Activated CD4-positive, alpha-beta T cell treated with anti-CD3 and anti-CD28 coated beads, Interleukin-2, Interleukin-6, amounts not matched to agents 100 ng/mL and 50 ng/mL, durations not matched to agents 16 hours and 8 hours (primary cell): ENCODE measurements around the gene CFAP74.

ENCODE experiments used
- DNase-seq: peaks from one replicate; pipeline ENCODE4 v3.0.0-alpha.2; 2020

The CFAP74 gene, protein sequence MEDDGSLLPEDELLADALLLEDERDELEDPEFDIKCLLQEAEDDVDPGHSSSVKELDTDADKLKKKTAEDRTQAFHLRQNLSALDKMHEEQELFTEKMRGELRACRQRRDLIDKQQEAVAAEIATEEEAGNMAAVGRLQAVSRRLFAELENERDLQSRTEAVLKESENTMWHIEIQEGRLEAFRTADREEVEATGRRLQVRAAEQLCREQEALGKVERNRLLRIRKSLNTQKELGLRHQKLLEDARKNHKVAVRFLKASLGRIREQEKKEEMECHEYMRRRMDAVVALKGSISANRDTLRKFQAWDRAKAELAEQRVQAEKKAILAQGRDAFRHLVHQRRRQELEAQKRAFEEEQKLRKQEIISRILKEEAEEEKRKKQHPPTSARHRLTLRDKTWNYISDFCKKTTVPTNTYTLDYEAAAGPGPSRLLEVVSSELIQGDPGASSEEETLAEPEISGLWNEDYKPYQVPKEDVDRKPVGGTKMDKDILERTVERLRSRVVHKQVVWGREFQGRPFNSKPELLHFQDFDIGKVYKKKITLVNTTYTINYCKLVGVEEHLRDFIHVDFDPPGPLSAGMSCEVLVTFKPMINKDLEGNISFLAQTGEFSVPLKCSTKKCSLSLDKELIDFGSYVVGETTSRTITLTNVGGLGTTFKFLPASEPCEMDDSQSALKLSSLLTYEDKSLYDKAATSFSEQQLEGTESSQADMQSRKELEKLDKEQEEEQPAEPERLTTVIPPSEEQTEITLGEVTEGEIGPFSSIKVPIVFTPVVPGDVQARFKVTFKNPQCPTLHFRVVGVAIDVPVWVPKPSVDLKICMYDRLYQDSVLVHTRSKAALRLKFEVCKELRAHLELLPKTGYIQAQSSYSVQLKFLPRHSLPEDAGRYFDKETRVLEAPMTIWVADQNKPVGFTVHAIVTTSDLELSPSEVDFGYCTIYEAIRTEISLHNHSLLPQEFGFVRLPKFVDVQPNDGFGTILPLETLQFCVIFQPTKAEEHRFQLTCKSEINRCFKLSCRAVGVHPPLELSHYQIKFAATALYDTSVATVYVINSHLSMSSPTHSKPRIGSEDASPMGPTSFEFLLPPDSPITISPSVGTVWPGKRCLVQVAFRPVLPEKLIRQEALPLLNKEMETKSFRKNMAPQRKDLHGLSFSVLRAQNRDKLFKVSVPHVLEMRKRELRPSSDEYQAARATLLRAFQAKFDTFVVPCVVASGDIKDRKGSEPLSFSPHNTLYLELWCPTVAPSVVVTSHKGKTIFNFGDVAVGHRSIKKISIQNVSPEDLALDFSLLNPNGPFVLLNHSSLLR (N-terminal part only)

GRCh38 chr1:2003541-2004131, at the start of gene CFAP74:
TSS of gene CFAP74 (minus strand) at chr1:2003786. CDS start at chr1:1990956, 12,830 bp downstream.
- DNase-seq: peak; percentile 19

DNA sequence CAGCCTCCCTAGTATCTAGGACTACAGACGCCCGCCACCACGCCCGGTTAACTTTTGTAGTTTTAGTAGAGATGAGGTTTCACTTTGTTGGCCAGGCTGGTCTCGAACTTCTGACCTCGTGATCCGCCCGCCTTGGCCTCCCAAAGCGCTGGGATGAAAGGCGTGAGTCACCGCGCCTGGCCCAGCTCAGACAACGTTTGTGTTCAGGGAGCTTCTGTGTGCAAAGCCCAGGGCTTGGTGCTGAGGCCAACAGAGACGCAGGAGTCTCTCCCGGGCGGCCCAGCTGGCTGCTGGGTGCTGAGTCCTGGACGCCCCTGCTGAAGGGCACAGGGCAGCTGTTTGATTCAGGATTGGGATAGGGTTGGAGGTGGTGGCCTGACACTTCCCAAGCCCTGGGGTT, 49.6 kb upstream of the CFAP74 start:
- DNase-seq: no peak

- DNase-seq: no peak
Observed at GRCh38 chr1:2052756-2053155, 49.2 kb upstream of the CFAP74 start.

- no peak for DNase-seq
Observed at GRCh38 chr1:2052054-2052679, 48.6 kb upstream of the CFAP74 start.

DNA sequence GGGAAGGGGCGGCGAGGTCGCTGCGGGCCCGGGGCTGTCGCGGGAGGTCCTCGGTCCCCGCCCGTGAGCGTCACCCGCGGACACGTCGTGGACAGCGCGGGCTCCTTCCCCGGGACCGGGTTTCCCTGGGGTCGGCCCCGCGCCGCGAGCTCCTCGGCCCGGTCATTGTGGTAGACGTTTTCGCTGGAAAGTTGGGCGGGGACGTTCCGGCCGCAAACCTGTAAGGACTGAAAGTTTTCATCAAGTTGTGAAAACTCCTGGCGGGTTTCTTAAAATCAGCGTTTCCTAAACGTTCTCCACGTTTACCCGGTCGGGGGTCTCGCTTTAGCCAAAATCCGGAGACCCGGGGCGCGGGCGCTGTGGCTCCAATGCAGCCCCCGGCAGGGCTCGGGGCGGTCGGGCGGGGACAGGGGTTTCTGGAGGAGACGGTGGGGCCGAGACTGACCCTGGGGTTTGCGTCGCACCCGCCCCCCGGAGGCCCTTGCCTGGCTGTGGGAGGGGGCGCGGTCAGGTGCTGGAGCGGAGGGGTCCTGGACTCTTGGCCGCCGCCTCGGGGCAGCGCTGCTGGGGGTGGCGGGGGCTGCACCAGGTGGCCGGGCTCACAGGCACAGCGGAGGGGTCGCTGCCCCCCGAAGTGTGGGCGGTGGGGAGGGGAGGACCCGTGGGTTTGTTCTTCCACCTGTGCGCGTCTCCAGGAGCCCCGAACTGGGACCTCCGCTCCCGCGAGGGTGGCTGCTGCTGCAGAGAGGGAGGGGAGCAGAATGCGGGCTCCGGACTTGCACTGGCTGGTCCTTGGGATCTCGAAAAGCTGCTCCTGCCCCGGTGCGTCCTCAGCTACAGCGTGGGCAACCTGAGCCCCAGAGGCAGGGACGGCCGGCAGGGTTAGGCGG, 47.5 kb upstream of the CFAP74 start:
- no peak for DNase-seq

DNA sequence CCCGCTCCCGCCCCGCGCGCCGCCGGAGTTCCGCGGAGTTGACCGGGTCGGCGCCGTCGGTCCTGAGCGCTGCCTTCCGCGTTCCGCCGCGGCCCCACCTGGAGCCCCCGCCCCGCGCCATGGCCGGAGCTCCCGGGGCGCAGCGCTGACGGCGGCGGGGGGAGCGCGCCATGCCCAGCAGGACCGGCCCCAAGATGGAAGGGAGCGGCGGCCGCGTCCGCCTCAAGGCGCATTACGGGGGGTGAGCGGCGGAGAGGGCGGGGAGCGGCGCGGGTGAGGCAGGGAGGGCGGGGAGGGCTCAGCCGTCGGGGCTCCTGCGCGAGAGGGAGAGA, 46.8 kb upstream of the CFAP74 start:
- no peak for DNase-seq

- peak; percentile 81 for DNase-seq
Observed at GRCh38 chr1:2049718-2050431, 46.3 kb upstream of the CFAP74 start, which contains the start of gene PRKCZ. TSS of gene PRKCZ (plus strand) at chr1:2050411. CDS start at chr1:2050631, 220 bp downstream.

GRCh38 chr1:2049225-2049717, 45.7 kb upstream of the CFAP74 start:
- no peak for DNase-seq

DNA sequence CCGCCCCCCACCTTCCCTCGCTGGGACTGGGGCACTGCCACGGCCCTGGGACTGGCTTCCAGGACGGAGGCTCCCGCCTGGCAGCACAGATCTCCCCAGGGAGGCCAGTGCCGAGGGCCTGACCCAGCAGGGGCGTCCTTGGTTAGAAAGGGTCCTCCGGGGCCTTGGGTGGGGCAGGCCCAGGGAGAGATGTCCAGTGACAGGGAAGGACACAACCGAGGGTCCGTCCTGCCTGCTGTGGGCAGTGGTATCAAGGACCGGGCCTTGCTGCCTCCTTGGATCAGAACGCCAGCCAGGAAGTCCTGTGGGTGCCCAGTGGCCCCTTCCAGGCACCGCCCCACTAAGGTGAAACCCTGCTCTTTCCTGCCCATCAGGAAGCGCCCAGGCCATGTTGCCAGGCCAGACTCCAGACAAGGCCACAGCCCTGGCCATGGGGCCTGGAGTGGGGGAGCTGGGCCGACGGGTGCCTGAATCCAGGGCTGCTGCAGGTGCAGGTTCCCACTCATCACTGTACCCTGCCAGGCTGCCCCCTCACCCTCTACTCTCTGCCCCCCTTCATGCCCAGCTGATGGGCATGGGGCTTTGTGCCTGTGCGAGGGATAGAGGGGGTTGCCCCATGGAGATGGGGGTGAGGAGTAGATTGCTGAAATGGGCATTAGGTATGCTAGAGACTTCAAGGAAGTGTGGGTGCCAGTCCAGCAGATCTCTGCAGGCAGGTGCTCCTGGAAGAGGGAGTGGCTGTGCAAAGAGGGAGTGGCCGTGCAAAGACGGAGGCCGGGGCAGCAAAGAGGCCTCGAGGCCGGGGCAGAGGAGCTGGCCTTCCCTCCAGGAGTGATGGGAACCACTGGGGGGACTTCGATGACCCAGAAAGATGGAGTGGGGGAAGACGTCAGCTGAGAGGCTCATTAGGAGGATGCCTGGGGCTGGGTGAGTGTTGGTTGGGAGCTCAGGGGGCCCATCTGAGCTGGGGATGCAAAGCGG, 44.5 kb upstream of the CFAP74 start:
- no peak for DNase-seq

DNA sequence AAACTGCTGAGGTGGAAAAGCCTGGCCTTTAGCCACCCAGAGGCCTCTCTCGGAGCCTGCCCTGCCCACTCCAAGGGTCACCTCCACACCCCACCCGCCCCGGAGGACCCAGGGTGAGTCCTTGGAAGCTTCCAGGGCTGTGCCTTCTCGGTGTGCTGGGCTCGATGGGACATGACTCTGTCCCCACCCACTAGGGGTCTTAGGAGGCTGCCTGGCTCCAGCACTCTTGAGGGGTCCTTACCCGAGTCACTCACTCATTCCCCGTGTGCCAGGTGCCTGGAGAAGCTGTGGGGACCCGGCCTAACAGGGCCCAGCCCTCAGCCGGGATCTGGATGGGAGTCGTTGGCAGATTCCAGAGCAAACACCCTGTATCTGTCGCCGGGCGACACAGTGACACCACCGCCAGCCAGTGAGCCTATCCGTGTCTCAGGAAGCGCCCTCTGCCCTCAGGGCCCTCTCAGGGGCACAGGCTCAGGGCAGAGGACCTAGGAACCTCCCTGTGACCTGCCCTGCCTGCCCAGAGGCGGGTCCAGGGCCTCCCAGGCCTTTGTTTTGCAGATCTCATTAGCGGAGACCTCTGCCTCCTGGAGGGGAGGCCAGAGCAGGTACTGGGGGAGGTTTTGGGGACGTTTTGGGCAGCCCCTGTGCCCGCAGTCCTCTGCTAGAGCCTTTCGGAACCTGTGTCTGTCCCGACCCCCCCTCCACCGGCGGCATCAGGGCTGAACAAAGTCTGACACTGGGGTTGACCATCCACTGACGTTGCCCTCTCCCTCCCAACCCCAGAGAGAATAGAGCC, 43.6 kb upstream of the CFAP74 start:
- no peak for DNase-seq

GRCh38 chr1:2046174-2046917, 42.8 kb upstream of the CFAP74 start:
- DNase-seq: peak; percentile 58

GRCh38 chr1:2045468-2046173, 42.0 kb upstream of the CFAP74 start:
- DNase-seq: no peak

GRCh38 chr1:2044510-2045319, 41.1 kb upstream of the CFAP74 start:
- peak; percentile 79 for DNase-seq

- no peak for DNase-seq
Observed at GRCh38 chr1:2043886-2044285, 40.3 kb upstream of the CFAP74 start.
